CD4-positive, alpha-beta T cell treated with Interleukin-17A for 4 hours (primary cell): ENCODE data around the gene SET.
"Not testable (repeated sequence)": the region's sequence is repeated elsewhere in the genome, so short reads cannot be mapped to it uniquely, and the experiment has no call there.

Experiments
- DNase-seq: peaks from one replicate; pipeline ENCODE4 v3.0.0-alpha.2; 2020; ENCODE audit warnings: mixed read lengths

SET gene

DNA sequence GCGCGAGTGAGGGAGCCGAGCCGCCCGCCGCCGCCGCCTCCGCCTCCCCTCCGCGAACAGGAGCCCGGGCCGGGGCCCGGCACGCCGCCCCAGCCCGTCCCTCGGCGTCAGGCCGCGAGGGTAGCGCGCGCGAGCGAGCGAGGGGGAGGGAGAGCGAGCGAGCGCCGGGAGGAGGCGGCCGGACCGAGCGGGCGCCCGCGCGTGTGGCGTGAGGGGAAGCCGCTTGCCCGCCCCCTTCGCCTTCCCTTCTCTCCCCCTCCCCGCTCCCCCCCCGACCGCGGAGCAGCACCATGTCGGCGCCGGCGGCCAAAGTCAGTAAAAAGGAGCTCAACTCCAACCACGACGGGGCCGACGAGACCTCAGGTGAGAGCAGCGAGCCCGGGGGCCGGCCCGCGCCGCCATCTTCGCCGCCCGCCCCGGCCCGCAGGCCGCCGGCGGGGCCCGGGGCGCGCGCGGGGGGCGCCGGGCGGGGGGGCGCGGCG, 312 bp downstream of the SET start:
- DNase-seq = peak; percentile 68

DNA sequence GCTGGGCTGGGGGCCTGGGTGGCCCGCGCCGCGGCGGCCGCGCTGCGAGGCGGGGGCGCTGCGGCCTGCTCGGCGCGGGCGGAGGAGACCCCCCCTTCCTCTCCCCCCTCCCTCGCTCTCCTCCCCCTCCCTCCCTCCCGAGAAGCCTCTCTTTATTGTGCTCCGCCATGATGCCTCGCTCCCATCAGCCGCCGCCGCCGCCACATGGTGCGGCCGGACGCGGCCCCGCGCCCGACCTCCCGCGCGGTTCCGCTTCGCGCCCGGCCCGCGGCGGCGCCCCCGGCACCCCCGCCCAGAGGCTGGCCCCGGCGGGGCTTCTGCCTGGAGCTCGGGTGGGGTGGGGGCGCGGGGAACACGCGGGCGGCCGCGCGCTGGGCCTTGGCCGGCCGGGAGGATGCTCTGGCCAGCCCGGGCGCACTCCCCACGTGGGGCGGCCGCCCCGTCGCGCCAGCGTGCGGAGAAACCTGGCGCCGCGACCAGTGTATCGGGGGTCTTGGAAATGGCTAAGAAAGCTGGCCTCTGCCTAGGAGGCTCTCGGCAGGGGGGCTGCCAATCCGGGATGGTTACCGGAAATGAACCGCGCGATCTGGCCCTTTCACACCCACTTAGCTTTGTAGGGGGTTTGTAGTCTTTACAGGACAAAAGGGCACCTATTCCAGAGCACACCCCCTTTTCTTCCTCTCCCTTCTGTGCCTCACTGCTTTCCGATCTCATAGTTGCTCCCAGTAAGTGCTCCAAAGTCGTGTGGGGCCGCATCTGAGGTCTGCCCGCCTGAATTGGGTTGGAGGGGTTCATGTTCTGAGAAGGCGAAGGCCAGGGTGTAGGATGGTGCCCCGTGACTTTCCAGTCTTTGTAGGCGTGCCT, 1.0 kb downstream of the SET start:
- peak; percentile 75 for DNase-seq

DNA sequence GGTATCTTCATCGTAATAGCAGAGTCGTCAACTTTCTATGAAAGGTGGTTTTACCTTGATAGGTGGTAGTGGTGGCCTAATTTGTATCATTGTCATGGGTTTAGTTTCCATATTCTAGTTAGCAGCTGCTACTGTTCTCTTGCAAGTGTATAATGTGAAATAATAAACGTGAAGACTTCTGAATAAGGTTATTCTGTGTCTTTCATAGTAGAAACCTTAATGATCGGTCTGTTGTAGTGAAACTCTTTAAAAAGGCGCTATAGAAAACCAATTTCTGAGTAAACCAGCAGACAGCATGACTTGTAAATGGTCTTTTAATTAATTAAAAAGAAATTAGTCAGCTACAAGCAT, 1.6 kb downstream of the SET start:
- DNase-seq = no peak

DNA sequence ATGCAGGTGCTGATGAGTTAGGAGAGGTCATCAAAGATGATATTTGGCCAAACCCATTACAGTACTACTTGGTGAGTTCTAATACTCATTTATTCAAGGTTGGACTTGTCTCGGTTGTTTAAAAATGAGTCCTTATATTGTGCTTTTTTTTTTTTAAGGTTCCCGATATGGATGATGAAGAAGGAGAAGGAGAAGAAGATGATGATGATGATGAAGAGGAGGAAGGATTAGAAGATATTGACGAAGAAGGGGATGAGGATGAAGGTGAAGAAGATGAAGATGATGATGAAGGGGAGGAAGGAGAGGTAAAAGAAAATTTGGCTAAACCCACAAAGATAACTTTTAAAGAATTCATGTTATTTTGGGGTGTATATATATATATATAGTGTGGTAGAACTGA, 4.7 kb downstream of the SET start:
- not testable (repeated sequence) for DNase-seq

DNA sequence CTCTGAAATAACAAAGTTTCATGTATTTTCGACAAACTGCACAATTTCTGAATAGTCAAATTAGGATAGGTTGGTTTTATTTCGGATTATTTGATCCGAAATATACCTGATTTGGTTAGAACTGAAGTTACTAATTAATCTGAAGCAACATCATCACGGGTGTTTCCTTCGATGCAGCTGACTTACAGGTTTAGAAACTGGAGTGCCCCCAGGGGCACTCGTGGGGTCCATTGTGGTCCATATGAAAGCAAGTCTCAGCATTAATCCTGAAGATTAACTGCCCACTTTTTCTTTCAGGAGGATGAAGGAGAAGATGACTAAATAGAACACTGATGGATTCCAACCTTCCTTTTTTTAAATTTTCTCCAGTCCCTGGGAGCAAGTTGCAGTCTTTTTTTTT, 5.3 kb downstream of the SET start:
- DNase-seq = no peak

DNA sequence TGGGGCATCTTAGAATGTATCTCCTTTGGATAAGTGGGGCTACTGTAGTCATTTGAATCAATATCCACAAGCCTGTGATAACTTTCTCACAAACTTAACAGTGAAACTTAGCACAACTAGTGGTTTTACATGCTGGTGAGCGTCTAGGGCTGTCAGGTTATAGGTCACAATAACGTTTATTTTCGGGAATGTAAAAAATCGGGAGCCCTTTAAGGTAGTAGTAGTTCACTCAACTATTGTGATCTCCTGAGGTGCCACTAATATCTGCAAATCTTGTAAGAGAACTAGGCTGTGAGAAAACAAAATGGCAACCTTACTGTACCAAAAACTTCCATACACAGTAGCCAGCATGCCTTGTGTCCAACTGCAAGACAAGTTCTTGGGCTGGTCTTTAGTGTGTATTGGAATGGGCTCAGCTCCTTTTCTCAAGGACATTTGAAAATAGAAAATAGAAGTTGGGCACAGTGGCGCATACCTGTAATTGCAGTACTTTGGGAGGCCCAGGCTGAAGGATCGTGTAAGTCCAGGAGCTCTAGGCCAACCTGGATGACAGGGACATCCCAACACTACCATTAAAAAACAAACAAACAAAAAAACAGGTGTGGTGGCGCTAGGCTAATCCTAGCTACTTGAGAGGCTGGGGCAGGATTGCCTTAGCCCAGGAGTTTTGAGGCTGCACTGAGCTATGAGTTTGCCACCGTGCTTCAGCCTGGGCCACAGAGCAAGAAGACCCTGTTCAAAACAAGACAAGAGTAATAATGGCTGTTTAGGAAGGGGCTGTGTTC, 8.1 kb downstream of the SET start:
- no peak for DNase-seq

DNA sequence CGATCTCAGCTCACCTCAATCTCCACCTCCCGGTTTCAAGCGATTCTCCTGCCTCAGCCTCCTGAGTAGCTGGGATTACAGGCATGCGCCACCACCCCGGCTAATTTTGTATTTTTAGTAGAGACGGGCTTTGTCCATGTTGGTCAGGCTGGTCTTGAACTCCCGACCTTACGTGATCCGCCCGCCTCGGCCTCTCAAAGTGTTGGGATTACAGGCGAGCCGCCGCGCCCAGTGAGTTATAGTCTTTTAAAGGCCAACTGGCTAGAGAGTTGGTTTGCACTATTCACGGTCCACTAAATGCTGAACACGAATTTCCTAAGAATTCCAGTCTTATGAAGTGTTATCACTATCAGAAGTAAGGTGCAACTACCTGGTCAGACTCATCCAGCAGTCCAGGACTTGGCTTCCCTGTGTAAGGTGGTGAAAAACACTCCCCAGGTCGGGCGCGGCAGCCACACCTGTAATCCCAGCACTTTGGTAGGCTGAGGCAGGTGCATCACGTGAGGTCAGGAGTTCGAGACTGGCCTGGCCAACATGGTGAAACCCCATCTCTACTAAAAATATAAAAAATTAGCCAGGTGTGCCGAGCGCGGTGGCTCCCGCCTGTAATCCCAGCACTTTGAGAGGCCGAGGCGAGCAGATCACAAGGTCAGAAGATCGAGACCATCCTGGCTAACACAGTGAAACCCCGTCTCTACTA, 10.2 kb downstream of the SET start:
- not testable (repeated sequence) for DNase-seq

DNA sequence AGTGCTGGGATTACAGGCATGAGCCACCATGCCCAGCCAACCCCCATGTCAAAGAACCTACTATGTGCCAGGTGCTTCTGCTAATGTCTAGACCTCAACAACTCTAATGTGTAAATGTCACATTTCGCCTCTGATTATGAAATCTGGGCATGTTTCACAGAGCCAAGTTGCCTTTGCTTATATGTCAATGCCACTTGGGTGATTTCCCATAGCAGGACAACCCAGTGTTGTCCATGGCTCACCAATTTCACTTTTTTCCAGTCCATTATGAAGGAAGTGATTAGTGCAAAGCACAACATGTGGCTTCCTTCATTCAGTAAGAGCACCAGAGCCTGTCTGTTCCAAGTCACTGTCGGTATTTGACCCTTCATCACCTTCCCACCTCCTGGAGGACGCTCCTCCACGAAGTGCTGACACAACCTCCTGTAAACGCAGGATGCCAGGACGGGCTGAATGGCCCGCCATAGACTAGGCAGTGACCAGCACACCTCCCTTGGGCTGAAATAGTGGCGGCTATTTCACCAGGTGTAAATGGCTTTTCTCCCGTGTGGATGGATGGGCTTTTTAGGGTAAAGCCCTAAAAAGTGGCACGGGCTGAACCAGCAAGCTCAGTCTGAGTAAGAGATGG, 12.3 kb downstream of the SET start:
- DNase-seq = no peak

DNA sequence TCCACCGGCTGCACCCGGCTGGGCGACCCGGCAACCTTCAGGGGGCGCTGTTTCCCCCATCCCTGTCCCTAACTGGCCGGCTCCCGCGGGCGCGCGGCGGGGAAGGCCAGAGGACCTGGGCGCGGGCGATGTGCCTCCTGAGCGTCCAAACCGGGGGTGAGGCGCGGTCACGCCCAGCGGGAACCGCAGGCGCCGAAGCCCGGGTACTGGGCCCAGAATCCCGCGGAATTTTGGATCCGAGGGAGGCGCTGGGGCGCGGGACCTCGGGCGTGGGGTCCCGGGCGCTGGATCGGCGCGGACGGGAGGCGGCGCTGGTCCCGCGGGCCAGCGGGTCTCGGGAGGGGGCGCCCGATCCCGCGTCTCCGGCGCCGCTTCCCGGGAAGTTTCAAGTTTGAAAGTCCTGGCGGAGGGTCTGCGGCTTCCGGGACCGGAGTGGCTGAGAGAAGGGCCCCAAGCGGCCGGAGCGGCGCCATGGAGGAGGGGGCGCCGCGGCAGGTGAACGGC, 13.5 kb downstream of the SET start, which contains the start of gene PKN3:
Gene PKN3 (plus strand): TSS at position 59 of the 504 bp plus-strand sequence. CDS start 413 bp downstream, at position 472.
- peak; percentile 91 for DNase-seq

DNA sequence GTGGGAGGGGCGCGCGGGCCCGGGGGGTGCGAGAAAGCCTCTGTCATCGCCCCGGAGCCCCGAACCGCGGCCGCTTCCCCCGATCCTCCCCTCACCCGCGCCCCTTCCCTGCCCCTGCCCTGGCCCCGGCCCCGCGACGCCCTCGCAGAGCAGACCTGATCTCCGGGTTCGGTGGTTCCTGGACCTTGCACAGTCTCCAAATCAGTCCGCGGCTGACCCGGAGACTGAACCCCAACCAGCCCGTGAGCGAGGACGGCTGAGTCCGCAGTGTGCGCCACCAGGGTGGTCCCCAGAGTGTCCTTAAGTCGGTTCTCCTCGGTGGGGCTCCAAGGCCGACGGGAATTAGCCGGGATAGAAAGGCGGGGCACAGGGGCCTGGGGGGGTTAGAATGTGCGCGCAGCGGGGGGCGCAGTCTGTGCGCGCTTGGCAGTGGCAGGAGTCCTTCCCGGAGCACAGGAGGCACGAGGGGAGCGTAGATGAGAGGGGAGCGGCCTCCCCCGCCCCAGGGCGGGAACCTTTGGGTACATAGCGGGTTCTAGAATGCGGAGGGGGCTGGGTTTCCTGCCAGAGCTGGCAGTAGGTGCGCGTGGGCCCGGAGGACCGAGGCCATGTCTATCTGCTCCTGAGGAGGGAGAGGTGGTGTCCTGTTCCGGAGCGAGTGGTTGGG, 14.1 kb downstream of the SET start:
- peak; percentile 57 for DNase-seq

DNA sequence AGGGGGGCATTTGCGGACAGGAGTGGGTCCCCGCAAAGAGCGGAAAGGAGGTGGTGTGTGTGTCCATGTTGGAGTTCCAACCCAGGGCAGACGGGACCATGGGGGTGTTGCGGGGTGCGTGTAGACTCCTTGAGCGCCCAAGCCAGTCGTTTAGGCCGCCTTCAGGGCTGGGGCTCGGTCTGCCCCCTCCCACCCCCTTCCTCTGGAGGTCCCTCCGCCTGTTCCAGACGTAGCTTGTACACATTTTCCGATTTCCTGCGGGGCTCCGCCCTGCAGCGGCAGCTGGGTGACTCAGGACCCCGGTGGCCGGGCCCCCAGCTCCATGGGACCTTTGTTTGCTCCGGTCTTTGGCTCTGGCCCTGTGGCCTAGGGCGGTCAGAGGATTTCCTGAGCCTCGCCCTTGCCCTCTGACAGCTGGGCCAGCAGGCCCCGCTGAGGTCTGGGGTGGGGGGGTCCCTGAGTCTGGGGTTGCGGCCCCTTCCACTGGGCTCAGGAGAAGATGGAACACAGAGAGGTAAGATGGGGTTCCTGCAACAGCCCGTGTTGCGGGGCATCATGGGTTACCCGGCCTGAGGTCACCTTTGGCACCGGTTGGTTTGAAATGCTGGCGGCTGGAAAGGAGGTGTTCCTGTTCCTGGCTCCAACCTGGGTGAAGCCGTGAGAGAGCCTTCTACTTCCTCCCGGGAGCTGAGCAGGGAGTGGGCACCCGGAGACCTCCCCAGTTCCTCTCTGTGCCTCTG, 14.8 kb downstream of the SET start:
- no peak for DNase-seq

DNA sequence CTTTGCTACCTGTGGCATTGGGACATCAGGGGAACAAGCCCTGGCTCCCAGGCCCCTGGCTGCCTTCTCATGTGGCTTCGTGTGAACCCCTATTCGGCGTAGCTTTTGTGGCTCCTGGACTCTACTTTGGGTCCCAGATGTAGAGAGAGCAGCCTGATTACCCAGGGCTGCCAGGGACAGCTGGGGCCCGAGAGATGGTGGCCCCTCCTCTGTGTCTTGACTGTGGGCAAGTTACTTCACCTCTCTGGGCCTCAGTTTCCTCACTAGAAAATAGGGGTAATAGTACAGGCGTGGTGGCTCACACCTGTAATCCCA, 15.3 kb downstream of the SET start:
- DNase-seq = no peak

DNA sequence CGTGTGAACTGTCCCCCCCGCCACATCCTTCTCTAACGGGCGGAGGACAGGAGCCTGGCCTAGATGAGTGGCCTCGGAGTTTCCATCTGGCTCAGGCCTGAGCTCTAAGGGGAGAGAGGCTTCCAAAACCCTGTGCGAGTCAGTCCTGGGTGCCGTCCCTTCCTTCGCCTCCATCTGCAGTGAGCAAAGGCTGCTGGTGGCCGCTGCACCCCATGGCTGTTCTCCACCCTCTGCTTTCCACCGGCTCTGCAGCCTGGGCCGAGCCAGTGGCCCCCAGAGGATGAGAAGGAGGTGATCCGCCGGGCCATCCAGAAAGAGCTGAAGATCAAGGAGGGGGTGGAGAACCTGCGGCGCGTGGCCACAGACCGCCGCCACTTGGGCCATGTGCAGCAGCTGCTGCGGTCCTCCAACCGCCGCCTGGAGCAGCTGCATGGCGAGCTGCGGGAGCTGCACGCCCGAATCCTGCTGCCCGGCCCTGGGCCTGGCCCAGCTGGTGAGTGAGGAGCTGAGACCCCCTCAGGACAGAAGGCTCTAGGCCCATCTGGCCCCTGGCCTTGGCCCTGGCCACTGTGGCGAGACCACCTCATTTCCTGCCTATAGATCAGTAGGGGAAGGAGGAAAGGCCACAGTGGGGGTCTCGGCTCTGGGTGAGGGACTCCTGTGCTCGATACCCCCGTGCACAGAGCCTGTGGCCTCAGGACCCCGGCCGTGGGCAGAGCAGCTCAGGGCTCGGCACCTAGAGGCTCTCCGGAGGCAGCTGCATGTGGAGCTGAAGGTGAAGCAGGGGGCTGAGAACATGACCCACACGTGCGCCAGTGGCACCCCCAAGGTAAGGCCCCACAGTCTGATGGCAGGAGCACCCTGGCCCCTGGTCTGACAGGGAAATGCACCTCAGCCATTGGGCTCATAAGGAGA, 16.3 kb downstream of the SET start:
- DNase-seq = no peak

DNA sequence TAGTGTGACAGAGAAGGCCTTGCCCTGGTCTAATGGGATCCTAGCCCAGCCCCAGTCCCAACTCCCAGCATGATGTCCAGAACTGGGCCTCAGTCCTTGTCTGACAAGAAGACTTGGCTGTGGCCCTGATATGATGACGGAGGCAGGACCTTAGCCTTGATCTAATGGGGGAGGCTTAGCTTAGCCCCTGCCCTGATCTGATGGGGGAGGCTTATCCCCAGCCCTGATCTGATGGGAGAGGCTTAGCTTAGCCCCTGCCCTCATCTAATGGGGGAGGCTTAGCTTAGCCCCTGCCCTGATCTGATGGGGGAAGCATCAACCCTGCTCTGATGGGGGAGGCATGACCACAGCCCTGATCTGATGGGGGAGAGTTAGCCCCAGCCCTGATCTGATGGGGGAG, 17.0 kb downstream of the SET start:
- no peak for DNase-seq

DNA sequence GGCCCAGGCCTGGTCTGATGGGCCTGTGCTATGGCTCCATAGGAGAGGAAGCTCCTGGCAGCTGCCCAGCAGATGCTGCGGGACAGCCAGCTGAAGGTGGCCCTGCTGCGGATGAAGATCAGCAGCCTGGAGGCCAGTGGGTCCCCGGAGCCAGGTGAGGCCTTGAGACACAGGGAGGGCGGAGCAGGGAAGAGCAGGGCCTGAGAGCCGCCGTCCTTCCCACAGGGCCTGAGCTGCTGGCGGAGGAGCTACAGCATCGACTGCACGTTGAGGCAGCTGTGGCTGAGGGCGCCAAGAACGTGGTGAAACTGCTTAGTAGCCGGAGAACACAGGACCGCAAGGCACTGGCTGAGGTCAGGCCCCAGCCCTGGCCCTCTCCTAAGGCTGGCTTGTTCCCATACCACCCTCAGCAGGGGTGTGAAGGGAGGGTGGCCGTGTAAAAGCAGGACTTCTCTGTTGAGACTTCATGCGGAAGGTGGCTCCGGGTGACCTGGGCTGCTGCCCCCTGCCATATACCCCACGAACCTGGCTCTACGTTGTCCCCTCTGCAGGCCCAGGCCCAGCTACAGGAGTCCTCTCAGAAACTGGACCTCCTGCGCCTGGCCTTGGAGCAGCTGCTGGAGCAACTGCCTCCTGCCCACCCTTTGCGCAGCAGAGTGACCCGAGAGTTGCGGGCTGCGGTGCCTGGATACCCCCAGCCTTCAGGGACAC, 17.8 kb downstream of the SET start:
- no peak for DNase-seq

DNA sequence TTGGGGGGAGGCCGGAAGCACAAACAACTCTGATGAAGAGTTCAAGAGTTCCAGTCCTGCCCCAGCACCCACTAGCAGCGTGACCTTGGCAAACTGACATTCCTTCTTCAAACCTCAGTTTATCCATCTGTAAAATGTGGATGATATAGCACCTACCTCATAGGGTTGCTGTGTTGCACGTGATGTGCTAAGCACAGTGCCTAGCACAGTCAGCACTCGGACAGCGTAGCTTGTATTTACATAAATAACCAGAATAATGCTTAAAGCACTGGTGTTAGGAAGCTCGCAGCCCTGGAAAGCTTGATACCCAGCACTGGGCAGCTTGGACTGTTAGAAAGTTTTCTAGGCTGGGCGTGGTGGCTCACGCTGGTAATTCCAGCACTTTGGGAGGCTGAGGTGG, 18.4 kb downstream of the SET start:
- DNase-seq = no peak

DNA sequence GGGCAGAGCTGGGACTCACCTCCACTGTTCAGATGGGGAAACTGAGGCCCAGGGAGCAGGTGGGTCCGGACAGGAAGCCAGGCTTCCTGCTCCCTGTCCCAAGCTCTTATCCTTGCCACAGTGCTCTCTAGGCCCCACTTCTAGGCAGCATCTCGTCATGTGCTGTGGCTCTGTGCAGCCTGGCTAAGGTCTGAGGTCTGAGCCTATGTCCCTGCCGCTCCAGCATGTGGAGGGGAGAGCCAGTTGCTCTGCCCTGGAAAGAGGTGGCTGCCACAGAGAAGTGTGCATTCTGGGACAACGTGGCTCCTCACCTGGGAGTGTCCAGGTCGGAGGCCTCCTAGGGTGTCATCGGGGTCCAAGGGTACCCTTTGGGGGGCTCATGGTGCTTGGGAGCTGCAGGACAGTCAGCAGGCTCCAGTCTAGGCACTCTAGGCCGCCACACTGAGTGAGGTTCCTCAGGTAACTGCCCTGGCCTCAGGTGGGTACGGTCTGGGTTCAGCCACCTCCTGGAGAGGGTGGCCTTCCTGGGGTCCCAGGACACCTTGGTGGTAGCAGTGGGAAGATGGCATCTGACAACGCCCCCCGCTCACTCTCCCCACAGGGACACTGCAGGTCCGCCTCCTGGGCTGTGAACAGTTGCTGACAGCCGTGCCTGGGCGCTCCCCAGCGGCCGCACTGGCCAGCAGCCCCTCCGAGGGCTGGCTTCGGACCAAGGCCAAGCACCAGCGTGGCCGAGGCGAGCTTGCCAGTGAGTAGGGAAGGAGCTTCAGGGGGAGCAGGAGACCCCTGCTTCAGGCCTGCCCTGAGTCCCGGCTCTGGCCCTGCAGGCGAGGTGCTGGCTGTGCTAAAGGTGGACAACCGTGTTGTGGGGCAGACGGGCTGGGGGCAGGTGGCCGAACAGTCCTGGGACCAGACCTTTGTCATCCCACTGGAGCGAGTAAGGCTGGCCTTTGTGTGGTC, 23.7 kb downstream of the SET start:
- DNase-seq = no peak

DNA sequence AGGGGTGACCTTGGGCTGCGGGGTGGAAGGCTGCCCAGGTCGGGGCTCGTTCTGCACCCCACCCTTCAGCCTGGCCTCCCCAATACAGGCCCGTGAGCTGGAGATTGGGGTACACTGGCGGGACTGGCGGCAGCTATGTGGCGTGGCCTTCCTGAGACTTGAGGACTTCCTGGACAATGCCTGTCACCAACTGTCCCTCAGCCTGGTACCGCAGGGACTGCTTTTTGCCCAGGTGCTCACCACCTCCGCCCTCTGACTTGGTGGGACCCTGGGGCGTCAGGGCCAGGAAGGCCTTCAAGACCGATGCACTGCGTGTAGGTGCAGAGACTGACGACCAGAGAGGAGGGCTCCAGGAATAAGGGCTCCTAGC, 24.4 kb downstream of the SET start:
- DNase-seq = no peak
